Erythroblast (primary cell): ENCODE measurements around the gene MYLK3.
A peak's percentile ranks its signal among the peaks of the same experiment; 100 is the strongest.

Experiments used
- GATA1 ChIP-seq: IDR thresholded peaks from 2 replicates; pipeline ENCODE4 v1.6.1; 2011; ENCODE audit warnings: low read depth, mild to moderate bottlenecking, control low read depth, low read length, moderate library complexity
- POLR2A ChIP-seq: IDR thresholded peaks from 2 replicates; pipeline ENCODE4 v1.6.1; 2011; ENCODE audit warnings: mild to moderate bottlenecking, low read length

DNA sequence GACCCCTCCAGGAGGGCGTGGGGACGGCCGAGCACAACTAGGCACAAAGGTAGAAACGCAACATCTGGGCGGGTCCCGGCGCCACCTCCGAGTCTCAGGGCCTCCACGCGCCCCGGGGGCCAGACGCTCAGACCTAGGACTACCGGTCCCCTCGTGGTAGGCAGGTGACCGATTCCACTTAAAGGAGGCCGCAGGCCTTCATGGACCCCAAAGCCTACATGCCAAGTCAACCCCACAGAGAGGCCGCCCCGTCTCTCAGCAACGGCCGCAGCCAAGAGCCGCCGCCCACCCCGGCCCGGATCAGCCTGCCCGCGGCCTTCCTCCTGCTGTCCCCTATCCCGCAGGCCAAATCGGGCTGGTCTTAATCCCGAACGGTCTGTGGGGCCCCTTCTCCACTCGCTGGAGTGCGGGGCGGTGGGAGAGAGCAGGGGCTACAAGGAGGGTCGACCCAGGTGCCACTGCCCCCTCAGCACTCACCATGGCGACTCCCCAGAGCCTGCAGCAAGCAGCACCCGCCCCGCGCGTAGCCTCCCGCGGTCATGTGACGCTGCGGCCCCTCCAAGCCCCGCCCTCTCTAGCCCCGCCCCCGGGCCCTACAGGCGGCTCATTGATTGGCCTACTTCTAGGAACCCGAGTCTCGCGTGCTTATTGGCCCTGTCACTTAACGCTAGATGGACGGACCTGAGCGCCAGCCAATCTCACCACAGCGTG lies 59.3 kb downstream of the MYLK3 start, which contains the start of gene VPS35:
- TF ChIP-seq POLR2A (peak; percentile 6), GATA1 (no peak)
